NCI-H1694 treated with DMSO at 0.1 percent for 48 hours (cell line): ENCODE data around the gene SERGEF.

Source experiments
- DNase-seq: peaks from one replicate; lab custom pipeline; 2025; lab: John Stamatoyannopoulos, UW

The SERGEF gene

DNA sequence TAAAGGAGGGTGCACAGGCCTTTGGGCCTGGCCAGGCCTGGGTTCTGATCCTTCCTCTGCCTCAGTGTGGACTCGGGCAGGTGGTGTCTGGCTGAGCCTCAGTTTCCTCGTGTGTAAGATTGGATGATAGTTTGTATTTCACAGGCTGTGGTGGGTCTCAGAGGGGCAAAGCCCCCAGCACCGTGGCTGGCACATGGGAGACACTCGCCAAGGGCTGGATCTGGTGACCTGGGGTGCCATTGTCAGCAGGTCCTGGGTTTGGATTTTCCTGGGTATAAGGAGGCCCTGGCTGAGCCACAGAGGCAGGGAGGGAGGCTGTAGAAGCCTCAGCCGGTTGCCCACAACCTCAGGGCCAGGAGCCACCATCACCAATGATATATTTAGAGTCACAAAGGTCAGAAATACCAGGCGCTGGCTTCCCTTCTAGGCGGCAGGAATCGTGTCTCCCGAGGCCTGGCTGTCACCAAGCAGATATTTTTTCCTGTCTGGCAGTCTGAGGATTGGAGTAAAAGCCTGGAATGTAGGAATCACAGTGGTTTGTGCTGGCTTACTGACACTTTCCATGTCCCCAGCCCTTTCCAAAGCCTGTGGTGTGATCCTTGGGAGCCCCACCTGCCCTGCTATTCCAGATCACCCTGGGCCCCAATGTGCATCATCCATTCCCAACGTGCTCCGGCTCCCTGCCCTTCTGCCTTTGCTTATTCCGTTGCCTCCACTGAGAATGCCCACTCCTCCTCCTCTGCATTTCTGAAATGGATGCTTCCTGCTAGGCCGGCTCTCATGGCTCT lies 262.6 kb downstream of the SERGEF start:
- no peak for DNase-seq

DNA sequence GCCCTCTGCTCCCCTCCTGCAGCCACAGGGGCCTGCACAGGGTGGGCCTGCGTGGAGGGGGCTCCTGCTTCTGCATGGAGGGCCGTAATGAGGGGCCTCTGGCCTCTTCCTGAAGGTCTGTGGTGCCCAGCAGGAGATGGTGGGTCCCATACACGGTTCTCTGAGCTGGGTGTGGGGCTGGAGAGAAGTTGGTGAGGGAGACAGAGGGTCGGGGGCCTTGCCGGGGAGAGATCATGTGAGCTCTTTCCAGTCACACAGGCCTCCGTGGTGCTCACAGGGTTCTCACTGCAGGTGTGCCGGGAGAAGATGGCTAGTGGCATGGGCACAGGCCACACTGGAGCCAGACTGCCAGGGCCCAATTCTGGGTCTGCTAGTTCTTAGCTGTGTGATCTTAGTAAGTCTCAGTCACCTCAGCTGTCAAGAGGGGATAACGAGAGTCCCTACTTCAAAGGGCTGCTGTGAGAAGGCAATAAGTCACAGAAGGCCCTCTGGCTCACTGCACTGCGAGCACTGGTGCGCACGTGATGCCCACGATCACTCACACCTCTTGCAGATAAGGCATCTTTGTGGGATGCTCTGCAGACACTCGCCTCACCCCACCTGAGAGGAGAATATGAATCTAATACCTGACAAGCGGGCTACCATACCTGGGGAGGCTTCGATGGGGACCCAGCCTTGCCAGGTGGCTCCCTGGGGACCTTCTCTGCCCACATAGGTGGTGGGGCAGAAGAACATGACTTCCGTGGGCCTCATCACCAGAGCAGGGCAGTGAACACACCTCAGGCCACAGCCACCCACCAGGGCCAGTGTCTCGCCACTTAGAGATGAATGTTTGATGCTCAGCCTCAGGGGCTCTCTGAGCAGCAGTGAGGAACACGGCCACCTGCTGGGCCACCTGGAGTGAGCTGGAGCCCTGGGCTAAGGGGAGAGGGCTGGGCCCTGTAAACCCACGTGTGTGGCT lies 263.8 kb downstream of the SERGEF start:
- no peak for DNase-seq

GRCh38 chr11:17748044-17748443 lies 264.8 kb downstream of the SERGEF start:
- no peak for DNase-seq

- DNase-seq = no peak
These were observed 265.5 kb downstream of the SERGEF start for GRCh38 chr11:17747131-17747955.

- DNase-seq = no peak
These were observed 266.8 kb downstream of the SERGEF start for GRCh38 chr11:17746096-17746495.

DNA sequence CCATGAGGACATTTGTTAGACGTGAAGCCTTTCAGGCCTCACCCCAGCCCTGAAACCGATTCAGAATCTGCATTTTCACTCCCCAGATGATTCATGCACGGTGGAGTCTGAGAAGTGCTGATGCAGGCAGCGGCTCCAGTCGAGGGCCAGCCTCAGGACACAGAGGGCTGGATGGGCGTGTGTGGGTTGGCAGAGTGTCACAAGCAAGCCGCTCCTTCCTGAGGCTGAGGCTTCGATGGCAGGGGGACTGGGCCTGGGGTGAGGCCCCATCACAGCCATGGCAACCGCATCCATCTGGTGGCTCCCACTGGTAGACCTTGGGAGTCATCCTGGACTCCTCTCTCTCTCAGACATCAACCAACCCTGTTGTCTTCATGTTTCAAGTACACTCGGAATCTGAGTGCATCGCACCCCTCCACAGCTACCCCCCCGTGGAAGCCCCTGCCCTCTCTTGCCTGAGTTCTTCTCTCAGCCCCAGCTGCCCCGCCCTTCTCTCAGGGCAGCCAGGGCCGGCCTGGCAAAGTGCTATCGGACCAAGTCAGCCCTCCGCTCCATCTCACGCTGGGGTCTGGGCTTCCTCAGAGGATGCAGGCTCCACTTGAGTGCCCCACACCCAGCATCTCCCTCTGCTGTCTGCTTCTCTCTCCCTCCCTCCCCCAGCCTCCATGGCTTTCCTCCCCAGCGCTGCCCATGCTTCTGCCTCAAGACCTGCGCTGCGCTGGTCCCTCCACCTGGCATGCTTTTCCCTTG lies 267.6 kb downstream of the SERGEF start:
- no peak for DNase-seq

DNA sequence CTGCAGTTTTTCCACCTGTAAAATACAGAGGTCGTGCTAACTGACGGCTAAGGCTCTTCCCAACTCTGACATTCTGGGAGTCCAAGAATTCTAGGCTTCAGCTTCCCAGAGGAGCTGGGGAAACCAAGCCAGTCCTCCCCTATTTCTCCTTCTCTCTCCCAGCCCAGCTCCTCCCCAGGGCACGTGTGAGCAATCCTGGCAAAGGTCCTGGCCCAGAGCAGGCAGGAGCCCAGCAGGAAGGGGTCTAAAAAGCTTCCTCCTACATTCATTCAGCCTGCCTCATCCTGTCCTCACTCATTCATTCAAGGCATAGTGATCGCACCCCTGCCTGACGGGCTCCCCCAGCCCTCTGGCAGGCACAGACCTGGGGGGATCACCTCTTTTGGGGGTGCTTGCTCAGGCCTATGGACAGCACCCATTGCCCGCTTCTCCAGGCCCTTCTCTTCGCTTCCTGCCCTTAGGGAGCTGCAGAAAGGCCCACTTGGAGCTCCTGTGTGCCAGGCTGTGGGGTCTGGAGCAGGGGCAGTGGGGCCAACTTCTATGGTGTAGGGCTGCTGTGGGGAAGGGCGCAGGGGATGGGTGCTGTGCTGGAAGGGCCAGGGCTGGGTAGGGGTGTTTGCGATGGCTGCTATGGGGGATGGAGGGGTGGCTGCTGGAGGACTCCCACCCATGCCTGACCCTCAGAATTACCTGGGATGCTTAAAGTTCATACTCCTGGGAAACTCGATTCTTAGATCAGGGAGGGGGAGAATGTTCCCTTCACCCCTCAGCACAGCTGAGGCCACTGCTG lies 268.5 kb downstream of the SERGEF start:
- no peak for DNase-seq

- no peak for DNase-seq
These were observed 269.1 kb downstream of the SERGEF start for GRCh38 chr11:17743808-17744119.

GRCh38 chr11:17743026-17743807 lies 269.6 kb downstream of the SERGEF start:
- no peak for DNase-seq

GRCh38 chr11:17742019-17742418 lies 270.8 kb downstream of the SERGEF start:
- DNase-seq = no peak

GRCh38 chr11:17741487-17741886 lies 271.4 kb downstream of the SERGEF start:
- DNase-seq = no peak

GRCh38 chr11:17740649-17741235 lies 272.1 kb downstream of the SERGEF start:
- DNase-seq = no peak

- no peak for DNase-seq
These were observed 272.9 kb downstream of the SERGEF start for GRCh38 chr11:17739945-17740338.

DNA sequence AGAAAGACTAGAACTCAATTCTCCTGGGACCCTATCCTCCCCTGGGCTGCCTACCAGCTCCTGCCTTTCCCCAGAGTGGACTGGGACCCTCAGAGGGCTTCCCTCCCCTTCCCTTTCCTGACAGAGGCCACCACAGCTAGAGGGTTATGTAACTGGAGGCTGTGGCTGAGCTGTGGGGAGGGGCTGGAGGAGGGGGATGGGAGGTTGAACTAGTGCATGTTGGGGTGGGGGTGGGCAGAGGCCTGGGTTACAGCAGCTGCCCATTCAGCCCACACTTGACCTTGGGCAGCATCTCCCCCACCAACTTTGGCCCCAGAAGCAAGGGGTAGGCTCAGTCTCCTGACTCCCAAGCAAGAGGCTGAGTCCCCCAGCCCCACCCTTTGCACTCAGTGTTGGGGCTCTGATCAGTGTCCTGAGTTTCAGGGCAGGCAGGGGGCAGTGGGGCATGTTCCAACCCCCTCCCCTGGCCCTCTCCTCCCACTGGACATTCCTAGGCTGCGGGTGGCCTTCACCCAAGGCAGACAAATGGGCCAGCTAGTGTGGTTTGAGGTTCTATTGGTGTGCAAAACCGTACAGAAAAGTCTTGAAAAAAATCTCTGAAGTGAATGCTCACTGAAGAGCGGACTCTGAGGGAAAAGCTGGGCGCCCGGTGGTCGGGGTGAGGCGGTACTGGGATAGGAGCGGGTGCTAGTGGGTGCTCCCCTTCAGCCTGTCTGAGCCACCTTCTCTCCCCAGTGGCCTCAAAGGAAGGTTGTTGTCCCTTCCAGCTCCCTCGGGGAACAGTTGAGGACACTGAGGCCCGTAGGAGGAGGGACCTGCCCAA lies 274.5 kb downstream of the SERGEF start:
- DNase-seq = no peak
